Neural cell (in vitro differentiated cells): Measurements from ENCODE around the gene UBE2H. TPM values are rescaled to one million over a fixed set of nuclear protein-coding genes. Genes with fewer than 3 reads are reported as not detected.

Experiments used
- H2AFZ ChIP-seq: fragments of 200-600, 300-800 bp; sonication (generic), shearing (Covaris generic); 2 replicates; pipeline ENCODE4 v1.6.0; 2014; ENCODE audit warnings: low read depth, mild to moderate bottlenecking, antibody characterized with exemption, low read length, moderate library complexity
- H3F3A ChIP-seq: fragments of 200-600 bp; shearing (Covaris generic); 2 replicates; pipeline ENCODE4 v1.6.1; 2016; ENCODE audit warnings: mild to moderate bottlenecking, moderate library complexity, mixed read lengths, antibody characterized with exemption, low read length; ENCODE audit not compliant: insufficient read depth, poor library complexity, severe bottlenecking
- H3K27ac ChIP-seq: fragments of 200-600, 300-800 bp; sonication (generic), shearing (Covaris generic); 2 replicates; pipeline ENCODE4 v1.5.1; 2014; ENCODE audit warnings: mild to moderate bottlenecking, low read length, moderate library complexity
- H3K27me3 ChIP-seq: fragments of 300-800, 200-600 bp; sonication (generic), shearing (Covaris generic); 2 replicates; pipeline ENCODE4 v1.6.0; 2014; ENCODE audit warnings: mild to moderate bottlenecking, low read depth, low read length, moderate library complexity; ENCODE audit not compliant: insufficient read depth
- H3K36me3 ChIP-seq: fragments of 300-800, 200-600 bp; sonication (generic), shearing (Covaris generic); 2 replicates; pipeline ENCODE4 v1.5.1; 2014; ENCODE audit warnings: mild to moderate bottlenecking, antibody characterized with exemption, low read length, moderate library complexity; ENCODE audit not compliant: insufficient read depth
- H3K4me2 ChIP-seq: fragments of 300-800, 200-600 bp; sonication (generic), shearing (Covaris generic); 2 replicates; pipeline ENCODE4 v1.6.0; 2014; ENCODE audit warnings: mild to moderate bottlenecking, low read length
- H3K4me3 ChIP-seq: fragments of 300-800, 200-600 bp; sonication (generic), shearing (Covaris generic); 2 replicates; pipeline ENCODE4 v1.5.1; 2014; ENCODE audit warnings: mild to moderate bottlenecking, low read length, moderate library complexity
- H3K79me2 ChIP-seq: fragments of 200-600 bp; shearing (Covaris generic); replicated peaks from 2 replicates; pipeline ENCODE4 v1.6.0; 2014; ENCODE audit warnings: mild to moderate bottlenecking, low read length, moderate library complexity; ENCODE audit not compliant: insufficient read depth
- H3K9ac ChIP-seq: fragments of 300-800, 200-600 bp; sonication (generic), shearing (Covaris generic); 2 replicates; pipeline ENCODE4 v1.6.1; 2016; ENCODE audit warnings: mild to moderate bottlenecking, low read length, mixed read lengths
- H3K9me2 ChIP-seq: fragments of 200-600 bp; shearing (Covaris generic); 2 replicates; pipeline ENCODE4 v1.6.1; 2016; ENCODE audit warnings: mild to moderate bottlenecking, low read length, mixed read lengths; ENCODE audit not compliant: insufficient read depth
- H3K9me3 ChIP-seq: fragments of 200-600, 300-800 bp; sonication (generic), shearing (Covaris generic); 2 replicates; pipeline ENCODE4 v1.6.1; 2016; ENCODE audit warnings: mild to moderate bottlenecking, mixed run types, low read length, moderate library complexity, mixed read lengths
- H4K20me1 ChIP-seq: fragments of 200-600 bp; shearing (Covaris generic); 2 replicates; pipeline ENCODE4 v1.6.1; 2016; ENCODE audit warnings: mild to moderate bottlenecking, mixed run types; ENCODE audit not compliant: insufficient read depth
- EP300 ChIP-seq: fragments of 450-650 bp; conservative IDR thresholded peaks from 2 replicates; pipeline ENCODE4 v1.6.1; 2014; ENCODE audit warnings: antibody characterized with exemption, mild to moderate bottlenecking, moderate library complexity; ENCODE audit not compliant: poor library complexity, severe bottlenecking
- MXI1 ChIP-seq: fragments of 450-650 bp; conservative IDR thresholded peaks from 2 replicates; pipeline ENCODE4 v1.6.1; 2014; ENCODE audit warnings: antibody characterized with exemption, mild to moderate bottlenecking; ENCODE audit not compliant: poor library complexity, severe bottlenecking
- POLR2AphosphoS5 ChIP-seq: IDR thresholded peaks from 2 replicates; pipeline ENCODE4 v1.6.1; 2012
- SMC3 ChIP-seq: fragments of 450-650 bp; conservative IDR thresholded peaks from 2 replicates; pipeline ENCODE4 v1.6.1; 2014; ENCODE audit warnings: antibody characterized with exemption, mild to moderate bottlenecking, moderate library complexity; ENCODE audit not compliant: poor library complexity
- polyA plus RNA-seq: library from polyadenylated mRNA; depleted of rRNA; stranded (reverse); fragments of >200 nt; gene quantifications from 2 replicates; pipeline ENCODE4 v1.2.3, GENCODE V29; 2014
- TF ChIP-seq, protein P1 (sequence below): fragments of 450-650 bp; IDR thresholded peaks from 2 replicates; pipeline ENCODE4 v1.5.1; 2014; ENCODE audit warnings: antibody characterized with exemption, mild to moderate bottlenecking, moderate library complexity; ENCODE audit not compliant: poor library complexity, severe bottlenecking
- TF ChIP-seq, protein P2 (sequence below): IDR thresholded peaks from 2 replicates; pipeline ENCODE4 v1.6.1; 2012; ENCODE audit warnings: borderline replicate concordance

The UBE2H gene
- polyA plus RNA-seq, 1 donor from 2014 or later, result 96.1 TPM

DNA sequence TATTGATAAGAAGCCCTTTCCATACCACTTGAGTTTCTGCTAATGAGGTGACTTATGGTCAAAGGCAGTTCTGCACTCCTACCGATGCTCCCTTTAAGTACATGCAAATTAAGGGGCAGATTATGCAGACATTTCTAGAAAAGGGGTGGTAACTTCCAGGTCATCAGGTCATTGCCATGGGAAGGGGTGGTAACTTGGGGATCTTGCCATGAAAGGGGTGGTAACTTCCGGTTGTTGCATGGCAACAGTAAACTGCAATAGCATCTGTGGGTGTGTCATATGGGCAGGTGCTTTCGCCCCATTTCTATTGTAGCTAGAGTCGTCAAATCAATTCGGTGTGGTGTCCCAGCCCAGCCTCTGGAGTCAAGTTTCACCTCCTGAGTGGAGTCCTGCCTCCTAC, 150.9 kb downstream of the UBE2H start:
- Histone ChIP-seq H3K27me3 (no peaks in the 10 kb centered on the region), H3K4me3 (no peak overlapping the region), H3K9me3 (no peaks in the 10 kb centered on the region), H3K27ac (no peak overlapping the region), H3F3A (no peaks in the 10 kb centered on the region), H3K79me2 (no peaks in the 10 kb centered on the region), H3K36me3 (no peaks in the 10 kb centered on the region), H3K4me2 (no peak overlapping the region), H2AFZ (no peak overlapping the region), H3K9me2 (no peaks in the 10 kb centered on the region), H4K20me1 (no peaks in the 10 kb centered on the region), H3K9ac (no peak overlapping the region)
- TF ChIP-seq, protein P1, sequence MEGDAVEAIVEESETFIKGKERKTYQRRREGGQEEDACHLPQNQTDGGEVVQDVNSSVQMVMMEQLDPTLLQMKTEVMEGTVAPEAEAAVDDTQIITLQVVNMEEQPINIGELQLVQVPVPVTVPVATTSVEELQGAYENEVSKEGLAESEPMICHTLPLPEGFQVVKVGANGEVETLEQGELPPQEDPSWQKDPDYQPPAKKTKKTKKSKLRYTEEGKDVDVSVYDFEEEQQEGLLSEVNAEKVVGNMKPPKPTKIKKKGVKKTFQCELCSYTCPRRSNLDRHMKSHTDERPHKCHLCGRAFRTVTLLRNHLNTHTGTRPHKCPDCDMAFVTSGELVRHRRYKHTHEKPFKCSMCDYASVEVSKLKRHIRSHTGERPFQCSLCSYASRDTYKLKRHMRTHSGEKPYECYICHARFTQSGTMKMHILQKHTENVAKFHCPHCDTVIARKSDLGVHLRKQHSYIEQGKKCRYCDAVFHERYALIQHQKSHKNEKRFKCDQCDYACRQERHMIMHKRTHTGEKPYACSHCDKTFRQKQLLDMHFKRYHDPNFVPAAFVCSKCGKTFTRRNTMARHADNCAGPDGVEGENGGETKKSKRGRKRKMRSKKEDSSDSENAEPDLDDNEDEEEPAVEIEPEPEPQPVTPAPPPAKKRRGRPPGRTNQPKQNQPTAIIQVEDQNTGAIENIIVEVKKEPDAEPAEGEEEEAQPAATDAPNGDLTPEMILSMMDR, result no peak
- TF ChIP-seq, protein P2, sequence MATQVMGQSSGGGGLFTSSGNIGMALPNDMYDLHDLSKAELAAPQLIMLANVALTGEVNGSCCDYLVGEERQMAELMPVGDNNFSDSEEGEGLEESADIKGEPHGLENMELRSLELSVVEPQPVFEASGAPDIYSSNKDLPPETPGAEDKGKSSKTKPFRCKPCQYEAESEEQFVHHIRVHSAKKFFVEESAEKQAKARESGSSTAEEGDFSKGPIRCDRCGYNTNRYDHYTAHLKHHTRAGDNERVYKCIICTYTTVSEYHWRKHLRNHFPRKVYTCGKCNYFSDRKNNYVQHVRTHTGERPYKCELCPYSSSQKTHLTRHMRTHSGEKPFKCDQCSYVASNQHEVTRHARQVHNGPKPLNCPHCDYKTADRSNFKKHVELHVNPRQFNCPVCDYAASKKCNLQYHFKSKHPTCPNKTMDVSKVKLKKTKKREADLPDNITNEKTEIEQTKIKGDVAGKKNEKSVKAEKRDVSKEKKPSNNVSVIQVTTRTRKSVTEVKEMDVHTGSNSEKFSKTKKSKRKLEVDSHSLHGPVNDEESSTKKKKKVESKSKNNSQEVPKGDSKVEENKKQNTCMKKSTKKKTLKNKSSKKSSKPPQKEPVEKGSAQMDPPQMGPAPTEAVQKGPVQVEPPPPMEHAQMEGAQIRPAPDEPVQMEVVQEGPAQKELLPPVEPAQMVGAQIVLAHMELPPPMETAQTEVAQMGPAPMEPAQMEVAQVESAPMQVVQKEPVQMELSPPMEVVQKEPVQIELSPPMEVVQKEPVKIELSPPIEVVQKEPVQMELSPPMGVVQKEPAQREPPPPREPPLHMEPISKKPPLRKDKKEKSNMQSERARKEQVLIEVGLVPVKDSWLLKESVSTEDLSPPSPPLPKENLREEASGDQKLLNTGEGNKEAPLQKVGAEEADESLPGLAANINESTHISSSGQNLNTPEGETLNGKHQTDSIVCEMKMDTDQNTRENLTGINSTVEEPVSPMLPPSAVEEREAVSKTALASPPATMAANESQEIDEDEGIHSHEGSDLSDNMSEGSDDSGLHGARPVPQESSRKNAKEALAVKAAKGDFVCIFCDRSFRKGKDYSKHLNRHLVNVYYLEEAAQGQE, result no peak
- no peak for TF ChIP-seq SMC3

DNA sequence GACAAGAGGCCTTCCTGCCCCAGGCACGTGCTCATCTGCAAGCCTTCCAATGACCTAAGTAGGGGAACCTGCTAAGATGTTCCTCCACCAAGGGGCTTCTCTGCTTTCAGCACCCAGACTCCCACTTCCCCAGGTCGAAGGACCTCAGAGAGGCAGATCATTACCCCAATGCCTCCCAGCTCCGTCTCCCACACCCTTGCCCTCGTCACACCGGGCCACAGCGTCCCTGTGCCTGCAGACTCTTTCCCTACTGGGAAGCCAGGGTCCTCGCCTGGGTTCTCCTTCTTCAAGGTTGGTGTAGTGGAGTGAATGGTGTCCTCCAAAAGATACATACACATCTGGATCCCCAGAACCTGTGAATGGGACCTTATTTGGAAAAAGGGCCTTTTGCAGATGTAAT, 151.9 kb downstream of the UBE2H start:
- no peak overlapping the region for H3K9ac ChIP-seq
- TF ChIP-seq POLR2AphosphoS5 (no peak), SMC3 (no peak), MXI1 (no peak), EP300 (no peak)
- TF ChIP-seq, protein P2, result no peak
- no peak overlapping the region for H2AFZ ChIP-seq
- H3K4me3 ChIP-seq, result no peak overlapping the region
- no peaks in the 10 kb centered on the region for H3K36me3 ChIP-seq
- H3K4me2 ChIP-seq, result no peak overlapping the region
- H3F3A ChIP-seq, result no peaks in the 10 kb centered on the region
- no peaks in the 10 kb centered on the region for H3K79me2 ChIP-seq
- no peaks in the 10 kb centered on the region for H3K9me3 ChIP-seq
- no peaks in the 10 kb centered on the region for H4K20me1 ChIP-seq
- no peaks in the 10 kb centered on the region for H3K9me2 ChIP-seq
- no peaks in the 10 kb centered on the region for H3K27me3 ChIP-seq
- no peak overlapping the region for H3K27ac ChIP-seq
